Right atrium auricular region (tissue), 2 donors: ENCODE results near the gene GALM. TPM values are rescaled to one million over a fixed set of nuclear protein-coding genes. Genes with fewer than 3 reads are reported as not detected.
A peak's percentile ranks its signal among the peaks of the same experiment; 100 is the strongest.

ENCODE experiments used
- DNase-seq: peaks from one replicate; pipeline ENCODE4 v3.0.0-alpha.2; 2019; ENCODE audit warnings: low spot score
- H3K27ac ChIP-seq, 2 donors: fragments of 200-600 bp; sonication (generic); 1 replicate in 1 of 2; 2 replicates in 1 of 2; pipeline ENCODE4 v1.5.1; 2016 to 2019
- H3K27me3 ChIP-seq, 2 donors: fragments of 200-600 bp; sonication (generic); one replicate each; pipeline versions ENCODE4 v1.5.1 to v1.6.0; 2017 to 2019
- H3K36me3 ChIP-seq: fragments of 200-600 bp; sonication (generic); one replicate; pipeline ENCODE4 v1.5.1; 2016
- H3K4me1 ChIP-seq, 2 donors: fragments of 200-600 bp; sonication (generic); one replicate each; pipeline versions ENCODE4 v1.5.1 to v1.6.0; 2017 to 2019
- H3K4me3 ChIP-seq, 2 donors: fragments of 200-600 bp; sonication (generic); 1 replicate in 1 of 2; 2 replicates in 1 of 2; pipeline ENCODE4 v1.5.1; 2017 to 2019; ENCODE audit warnings: mild to moderate bottlenecking in 1 of 2, moderate library complexity in 1 of 2
- H3K9me3 ChIP-seq, 2 donors: fragments of 200-600 bp; sonication (generic); one replicate each; pipeline ENCODE4 v1.5.1; 2019
- total RNA-seq, 2 donors: library from RNA; depleted of rRNA; stranded (reverse); fragments of >200 nt; gene quantifications; one replicate each; pipeline ENCODE4 v1.1.0, GENCODE V29; 2016
- TF ChIP-seq, protein P1 (sequence below), 2 donors: fragments of 200-600 bp; sonication (generic); IDR thresholded peaks; one replicate each; pipeline ENCODE4 v1.5.1; 2019; ENCODE audit warnings: antibody characterized with exemption in 2 of 2

GALM gene
- total RNA-seq, 2 donors from 2014 or later, result 13.9 to 17.9 TPM

DNA sequence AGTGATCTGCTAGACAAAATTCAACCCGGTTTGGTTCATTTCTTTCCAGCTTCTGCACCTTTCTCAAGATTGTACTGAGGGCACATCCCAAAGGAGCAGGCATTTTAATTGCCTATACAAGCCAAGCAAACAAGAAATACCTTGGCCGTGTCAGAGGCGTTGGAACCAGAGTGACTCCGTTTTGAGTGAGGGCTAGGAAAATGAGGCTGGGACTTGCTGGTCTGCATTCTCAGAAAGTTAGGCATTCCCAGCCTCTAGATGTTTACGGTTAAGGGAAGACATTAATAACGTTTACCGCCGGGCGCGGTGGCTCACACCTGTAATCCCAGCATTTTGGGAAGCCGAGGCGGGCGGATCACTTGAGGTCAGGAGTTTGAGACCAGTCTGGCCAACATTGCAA is 110.6 kb downstream of the GALM start:
- H3K27ac ChIP-seq, result no peak overlapping the region
- peaks cover 13% of the 10 kb centered on the region for H3K36me3 ChIP-seq
- H3K4me3 ChIP-seq, result no peak overlapping the region
- H3K4me1 ChIP-seq, result peaks cover 0 to 11% of the 10 kb centered on the region in 2 donors
- DNase-seq, result no peak
- TF ChIP-seq, protein P1, sequence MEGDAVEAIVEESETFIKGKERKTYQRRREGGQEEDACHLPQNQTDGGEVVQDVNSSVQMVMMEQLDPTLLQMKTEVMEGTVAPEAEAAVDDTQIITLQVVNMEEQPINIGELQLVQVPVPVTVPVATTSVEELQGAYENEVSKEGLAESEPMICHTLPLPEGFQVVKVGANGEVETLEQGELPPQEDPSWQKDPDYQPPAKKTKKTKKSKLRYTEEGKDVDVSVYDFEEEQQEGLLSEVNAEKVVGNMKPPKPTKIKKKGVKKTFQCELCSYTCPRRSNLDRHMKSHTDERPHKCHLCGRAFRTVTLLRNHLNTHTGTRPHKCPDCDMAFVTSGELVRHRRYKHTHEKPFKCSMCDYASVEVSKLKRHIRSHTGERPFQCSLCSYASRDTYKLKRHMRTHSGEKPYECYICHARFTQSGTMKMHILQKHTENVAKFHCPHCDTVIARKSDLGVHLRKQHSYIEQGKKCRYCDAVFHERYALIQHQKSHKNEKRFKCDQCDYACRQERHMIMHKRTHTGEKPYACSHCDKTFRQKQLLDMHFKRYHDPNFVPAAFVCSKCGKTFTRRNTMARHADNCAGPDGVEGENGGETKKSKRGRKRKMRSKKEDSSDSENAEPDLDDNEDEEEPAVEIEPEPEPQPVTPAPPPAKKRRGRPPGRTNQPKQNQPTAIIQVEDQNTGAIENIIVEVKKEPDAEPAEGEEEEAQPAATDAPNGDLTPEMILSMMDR (IDR thresholded peaks at IDR 0.05), result no peak
- no peaks in the 10 kb centered on the region for H3K27me3 ChIP-seq
- no peaks in the 10 kb centered on the region for H3K9me3 ChIP-seq

DNA sequence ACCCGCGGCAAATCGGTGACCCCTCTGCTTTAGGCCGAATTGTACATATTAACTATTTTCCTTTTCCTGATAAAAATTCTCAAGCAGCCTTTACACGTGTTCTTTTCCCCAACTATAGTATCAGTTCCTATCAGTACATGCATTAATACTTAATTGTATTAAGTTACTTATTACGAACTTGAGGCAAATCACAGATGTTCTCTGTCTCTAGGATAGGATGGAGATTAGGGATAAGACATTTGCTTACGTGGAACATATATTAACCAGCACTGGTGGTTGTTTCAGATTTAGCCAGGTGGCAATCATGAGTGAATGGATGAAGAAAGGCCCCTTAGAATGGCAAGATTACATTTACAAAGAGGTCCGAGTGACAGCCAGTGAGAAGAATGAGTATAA is 112.8 kb downstream of the GALM start:
- Histone ChIP-seq H3K9me3 (no peaks in the 10 kb centered on the region), H3K27ac (peak overlapping the region; percentile 55 to 59), H3K27me3 (no peaks in the 10 kb centered on the region), H3K4me1 (peaks cover 0 to 11% of the 10 kb centered on the region in 2 donors), H3K36me3 (peaks cover 17% of the 10 kb centered on the region), H3K4me3 (peak overlapping the region; percentile 61 to 67)
- DNase-seq, result no peak
- TF ChIP-seq, protein P1 (IDR thresholded peaks at IDR 0.05), result no peak

DNA sequence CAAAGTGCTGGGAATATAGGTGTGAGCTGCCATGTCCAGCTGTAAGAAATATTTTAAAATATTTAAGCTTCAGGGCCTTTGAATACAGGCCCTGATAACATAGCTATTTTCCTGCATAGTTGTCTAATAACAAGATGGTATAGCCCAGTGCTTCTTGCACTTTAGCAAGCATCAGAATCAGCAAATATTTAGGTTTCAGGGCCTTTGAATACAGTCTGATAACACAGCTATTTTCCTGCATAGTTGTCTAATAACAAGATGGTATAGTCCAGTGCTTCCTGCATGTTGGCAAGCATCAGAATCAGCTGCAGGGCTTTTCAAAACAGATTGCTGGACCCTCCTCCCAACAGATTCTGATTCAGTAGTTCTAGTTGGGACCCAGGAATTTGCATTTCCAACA is 117.7 kb downstream of the GALM start:
- TF ChIP-seq, protein P1 (IDR thresholded peaks at IDR 0.05), result no peak
- Histone ChIP-seq H3K36me3 (peaks cover 17% of the 10 kb centered on the region), H3K4me1 (peaks cover 0 to 8% of the 10 kb centered on the region in 2 donors), H3K27ac (no peak overlapping the region), H3K9me3 (no peaks in the 10 kb centered on the region), H3K4me3 (no peak overlapping the region), H3K27me3 (no peaks in the 10 kb centered on the region)
- no peak for DNase-seq

Other genes with a start within 250 kb of the GALM start
- gene HNRNPLL, start 63.2 kb upstream of the GALM start, total RNA-seq, result 10 to 100 TPM; 17.8 to 19.1 TPM
- 10 to 100 TPM; 32.1 to 44.3 TPM for gene SRSF7, start 85.2 kb downstream of the GALM start, total RNA-seq
- gene GEMIN6, start 112.1 kb downstream of the GALM start, total RNA-seq, result 1 to 10 TPM; 2.2 to 3.9 TPM
- 1 to 10 TPM; 6.9 to 7.2 TPM for gene DHX57, start 209.8 kb downstream of the GALM start, total RNA-seq
- 10 to 100 TPM; 14.8 to 18.4 TPM for gene MORN2, start 209.9 kb downstream of the GALM start, total RNA-seq
- 1 to 10 TPM in 1 of 2 donors, under 1 TPM in 1; 0.24 to 1.0 TPM for gene ARHGEF33, start 223.8 kb downstream of the GALM start, total RNA-seq